HG02798 (cell line): Measurements from ENCODE around the gene SYPL2.
A peak's percentile ranks its signal among the peaks of the same experiment; 100 is the strongest.
"Not testable (repeated sequence)": the region's sequence is repeated elsewhere in the genome, so short reads cannot be mapped to it uniquely, and the experiment has no call there.

Experiments
- ATAC-seq: cut with Tn5 transposase; IDR thresholded peaks from one replicate; pipeline ENCODE4 v1.9.1; 2021; ENCODE audit warnings: mild to moderate bottlenecking; ENCODE audit not compliant: unreplicated experiment, poor library complexity

The SYPL2 gene

GRCh38 chr1:109466452-109467300, at the start of gene SYPL2:
Gene SYPL2, plus strand, starts transcription at chr1:109466546. Its CDS starts 298 bp downstream, at chr1:109466844.
- no peak for ATAC-seq

- ATAC-seq = no peak
These were observed 42.8 kb upstream of the SYPL2 start for GRCh38 chr1:109423498-109423897.

- ATAC-seq = peak; percentile 26
These were observed 40.7 kb upstream of the SYPL2 start for GRCh38 chr1:109425391-109426280.

- peak; percentile 98 for ATAC-seq
These were observed 39.8 kb upstream of the SYPL2 start, which contains the start of gene PSMA5 for GRCh38 chr1:109426281-109427170. Gene PSMA5, minus strand, starts transcription at chr1:109426448. Its CDS starts 118 bp downstream, at chr1:109426330.

GRCh38 chr1:109427171-109427467, 39.2 kb upstream of the SYPL2 start:
- no peak for ATAC-seq

GRCh38 chr1:109432336-109432735, 34.0 kb upstream of the SYPL2 start:
- ATAC-seq = no peak

GRCh38 chr1:109433322-109433721, 33.0 kb upstream of the SYPL2 start:
- ATAC-seq = no peak

GRCh38 chr1:109434484-109434883, 31.9 kb upstream of the SYPL2 start:
- ATAC-seq = no peak

GRCh38 chr1:109438798-109439297, 27.5 kb upstream of the SYPL2 start:
- ATAC-seq = no peak

- no peak for ATAC-seq
These were observed 25.3 kb upstream of the SYPL2 start for GRCh38 chr1:109441069-109441468.

GRCh38 chr1:109443476-109443875, 22.9 kb upstream of the SYPL2 start:
- ATAC-seq = no peak

GRCh38 chr1:109444346-109444745, 22.0 kb upstream of the SYPL2 start:
- no peak for ATAC-seq

GRCh38 chr1:109445949-109446695, 20.2 kb upstream of the SYPL2 start:
- ATAC-seq = not testable (repeated sequence)

GRCh38 chr1:109447524-109447923, 18.8 kb upstream of the SYPL2 start:
- no peak for ATAC-seq

- ATAC-seq = no peak
These were observed 11.7 kb upstream of the SYPL2 start for GRCh38 chr1:109454497-109455133.

GRCh38 chr1:109457819-109458218, 8.5 kb upstream of the SYPL2 start:
- no peak for ATAC-seq

- no peak for ATAC-seq
These were observed 258 bp upstream of the SYPL2 start for GRCh38 chr1:109466125-109466451.

- ATAC-seq = no peak
These were observed 993 bp downstream of the SYPL2 start for GRCh38 chr1:109467301-109467777.

GRCh38 chr1:109468061-109468460, 1.7 kb downstream of the SYPL2 start:
- no peak for ATAC-seq
